Nephron progenitor cell (in vitro differentiated cells): Measurements from ENCODE around the gene PIK3R1.
A peak's percentile ranks its signal among the peaks of the same experiment; 100 is the strongest.

Source experiments
- DNase-seq: peaks from one replicate; pipeline ENCODE4 v3.0.0; 2021
- H3K27ac Mint-ChIP-seq: 2 replicates; pipeline ENCODE4 v1.8.0; 2021; ENCODE audit warnings: mild to moderate bottlenecking, moderate library complexity, mixed read lengths
- H3K27me3 Mint-ChIP-seq: 2 replicates; pipeline ENCODE4 v1.8.0; 2021; ENCODE audit warnings: mild to moderate bottlenecking, low read depth, mixed read lengths; ENCODE audit not compliant: poor library complexity
- H3K36me3 Mint-ChIP-seq: 2 replicates; pipeline ENCODE4 v1.8.0; 2021; ENCODE audit warnings: low read depth, mixed read lengths
- H3K4me1 Mint-ChIP-seq: 2 replicates; pipeline ENCODE4 v1.8.0; 2021; ENCODE audit warnings: mixed read lengths
- H3K4me3 Mint-ChIP-seq: 2 replicates; pipeline ENCODE4 v1.8.0; 2021; ENCODE audit warnings: mild to moderate bottlenecking, moderate library complexity, mixed read lengths
- H3K9me3 Mint-ChIP-seq: 2 replicates; pipeline ENCODE4 v1.8.0; 2021; ENCODE audit warnings: mild to moderate bottlenecking, moderate library complexity, mixed read lengths
- TF ChIP-seq, protein P1 (sequence below): fragments of 200-600 bp; sonication (generic); IDR thresholded peaks from 2 replicates; pipeline ENCODE4 v1.5.0; 2021; ENCODE audit warnings: antibody characterized with exemption

Gene PIK3R1

DNA sequence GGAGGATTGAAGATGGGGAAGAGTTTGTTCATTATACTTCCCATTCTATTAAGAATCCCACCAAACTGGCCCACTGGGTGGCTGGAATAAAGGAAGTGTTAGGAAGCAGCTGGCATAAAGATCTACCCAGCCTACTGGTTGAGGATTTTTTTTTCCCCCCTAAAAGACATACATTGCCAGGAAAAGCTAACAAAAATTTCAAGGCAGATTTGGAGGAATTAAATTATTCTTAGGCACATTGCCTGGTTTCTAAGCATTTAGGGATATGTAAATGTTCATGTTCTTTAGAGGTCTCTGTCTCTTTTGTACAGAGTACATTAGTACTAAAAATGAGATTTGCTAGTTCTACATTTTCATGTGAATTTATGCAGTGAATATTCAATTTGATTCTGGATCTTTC lies 8.3 kb downstream of the PIK3R1 start:
- peaks cover 9% of the 10 kb centered on the region for H3K9me3 Mint-ChIP-seq
- H3K36me3 Mint-ChIP-seq: peaks cover 77% of the 10 kb centered on the region
- no peak for DNase-seq
- H3K4me1 Mint-ChIP-seq: peaks cover 67% of the 10 kb centered on the region
- H3K27ac Mint-ChIP-seq: no peak overlapping the region
- no peaks in the 10 kb centered on the region for H3K27me3 Mint-ChIP-seq
- H3K4me3 Mint-ChIP-seq: no peak overlapping the region
- TF ChIP-seq, protein P1, sequence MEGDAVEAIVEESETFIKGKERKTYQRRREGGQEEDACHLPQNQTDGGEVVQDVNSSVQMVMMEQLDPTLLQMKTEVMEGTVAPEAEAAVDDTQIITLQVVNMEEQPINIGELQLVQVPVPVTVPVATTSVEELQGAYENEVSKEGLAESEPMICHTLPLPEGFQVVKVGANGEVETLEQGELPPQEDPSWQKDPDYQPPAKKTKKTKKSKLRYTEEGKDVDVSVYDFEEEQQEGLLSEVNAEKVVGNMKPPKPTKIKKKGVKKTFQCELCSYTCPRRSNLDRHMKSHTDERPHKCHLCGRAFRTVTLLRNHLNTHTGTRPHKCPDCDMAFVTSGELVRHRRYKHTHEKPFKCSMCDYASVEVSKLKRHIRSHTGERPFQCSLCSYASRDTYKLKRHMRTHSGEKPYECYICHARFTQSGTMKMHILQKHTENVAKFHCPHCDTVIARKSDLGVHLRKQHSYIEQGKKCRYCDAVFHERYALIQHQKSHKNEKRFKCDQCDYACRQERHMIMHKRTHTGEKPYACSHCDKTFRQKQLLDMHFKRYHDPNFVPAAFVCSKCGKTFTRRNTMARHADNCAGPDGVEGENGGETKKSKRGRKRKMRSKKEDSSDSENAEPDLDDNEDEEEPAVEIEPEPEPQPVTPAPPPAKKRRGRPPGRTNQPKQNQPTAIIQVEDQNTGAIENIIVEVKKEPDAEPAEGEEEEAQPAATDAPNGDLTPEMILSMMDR: no peak

DNA sequence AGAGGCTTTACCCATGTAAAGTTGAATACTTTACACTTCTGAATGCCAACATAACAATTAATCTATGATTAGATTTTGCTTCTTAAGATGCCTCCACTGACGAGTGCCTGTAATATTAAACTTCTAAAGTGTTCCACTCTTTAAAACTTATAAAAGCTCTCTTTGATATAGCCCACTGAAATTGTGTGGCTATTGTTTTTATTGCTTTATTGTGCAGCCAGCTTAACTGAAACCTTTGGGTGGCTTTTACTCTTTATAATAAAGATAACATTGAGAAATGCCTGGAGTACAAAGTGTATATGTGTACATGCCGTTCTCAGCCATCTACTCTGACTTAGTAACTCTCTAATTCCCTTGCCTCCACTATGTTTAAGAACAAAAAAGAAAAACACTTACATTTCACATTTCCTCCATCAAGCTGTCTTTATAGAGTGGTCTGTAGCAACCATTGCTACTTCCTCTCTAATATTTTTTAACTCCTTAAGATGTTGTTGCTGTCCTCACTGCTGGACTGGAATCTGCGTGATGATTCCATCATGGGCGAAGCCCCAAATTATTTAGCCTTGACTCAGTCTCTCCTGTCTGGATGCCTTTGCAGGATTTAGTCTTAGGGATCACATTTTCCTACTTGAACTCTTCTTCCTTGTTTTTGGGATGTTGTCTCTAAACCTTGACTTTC lies 9.1 kb downstream of the PIK3R1 start:
- no peak overlapping the region for H3K4me3 Mint-ChIP-seq
- H3K27ac Mint-ChIP-seq: no peak overlapping the region
- TF ChIP-seq, protein P1: no peak
- H3K36me3 Mint-ChIP-seq: peaks cover 77% of the 10 kb centered on the region
- H3K4me1 Mint-ChIP-seq: peaks cover 67% of the 10 kb centered on the region
- no peaks in the 10 kb centered on the region for H3K27me3 Mint-ChIP-seq
- H3K9me3 Mint-ChIP-seq: peaks cover 9% of the 10 kb centered on the region
- DNase-seq: no peak

DNA sequence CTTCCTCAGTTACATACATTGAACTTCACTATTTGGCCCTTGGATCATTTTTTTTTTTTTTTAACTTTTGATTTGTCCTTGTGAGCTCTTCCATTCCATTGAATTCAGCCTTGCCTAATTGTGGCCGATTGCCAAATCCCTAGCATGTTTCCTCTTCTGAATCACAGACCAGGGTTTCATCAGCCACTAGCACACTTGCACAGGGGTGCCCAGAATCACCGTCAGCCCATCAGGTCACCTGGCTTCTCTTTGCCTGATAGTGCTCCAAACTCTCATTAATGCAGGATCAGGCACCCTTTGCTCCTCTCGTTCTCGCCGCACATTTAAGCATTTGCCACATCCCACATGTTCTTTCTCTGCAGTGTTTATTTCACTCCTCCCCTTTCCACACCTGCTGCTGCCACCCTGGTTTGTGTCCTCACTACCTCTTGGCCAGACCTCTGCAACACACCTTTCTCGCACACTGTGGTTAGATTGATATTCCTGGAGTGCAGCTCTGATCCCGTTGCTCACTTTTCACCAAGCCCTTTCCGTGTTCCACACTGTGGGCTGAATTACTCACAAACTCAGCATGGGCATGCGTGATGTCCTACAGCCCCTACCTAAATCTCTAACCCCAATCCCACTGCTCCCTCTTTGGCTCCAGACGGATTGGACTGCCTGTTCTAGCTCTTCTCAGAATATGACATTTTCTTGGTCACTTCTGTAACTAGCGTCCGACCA lies 9.8 kb downstream of the PIK3R1 start:
- DNase-seq: no peak
- Mint-ChIP-seq H3K27ac (no peak overlapping the region), H3K27me3 (no peaks in the 10 kb centered on the region), H3K36me3 (peaks cover 76% of the 10 kb centered on the region), H3K4me3 (no peak overlapping the region), H3K4me1 (peaks cover 74% of the 10 kb centered on the region), H3K9me3 (peaks cover 8% of the 10 kb centered on the region)
- TF ChIP-seq, protein P1: no peak

DNA sequence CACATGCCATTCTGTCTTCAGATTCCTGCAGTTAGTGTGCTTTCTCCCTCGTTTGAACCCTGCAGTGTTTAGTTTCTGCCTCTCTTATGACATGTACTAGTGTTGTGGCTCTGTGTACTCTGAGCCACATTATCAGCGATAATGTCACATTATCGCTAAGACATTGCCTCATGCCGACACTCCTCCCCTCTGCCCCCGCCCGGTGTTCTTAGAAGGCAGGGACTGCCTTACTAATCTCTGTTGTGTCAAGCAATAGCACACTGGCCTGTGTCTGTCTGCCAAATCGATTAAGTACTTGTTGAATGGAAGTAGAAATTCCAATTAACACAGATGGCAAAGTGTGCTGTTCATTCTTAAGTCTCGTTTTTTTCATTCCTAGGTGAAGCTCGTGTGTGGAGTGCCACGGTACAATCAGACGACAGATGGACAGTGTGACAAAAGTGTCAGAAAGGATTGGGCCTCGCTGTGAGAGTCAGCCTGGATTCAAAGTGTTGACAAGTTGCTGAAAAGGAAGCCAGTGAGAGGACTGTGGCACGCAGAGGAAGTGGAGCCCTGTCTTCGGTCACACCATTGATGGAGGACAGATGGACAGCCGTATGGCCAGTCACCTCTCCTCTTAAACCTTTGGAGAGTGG lies 10.5 kb downstream of the PIK3R1 start:
- peaks cover 69% of the 10 kb centered on the region for H3K36me3 Mint-ChIP-seq
- H3K4me3 Mint-ChIP-seq: no peak overlapping the region
- TF ChIP-seq, protein P1: no peak

DNA sequence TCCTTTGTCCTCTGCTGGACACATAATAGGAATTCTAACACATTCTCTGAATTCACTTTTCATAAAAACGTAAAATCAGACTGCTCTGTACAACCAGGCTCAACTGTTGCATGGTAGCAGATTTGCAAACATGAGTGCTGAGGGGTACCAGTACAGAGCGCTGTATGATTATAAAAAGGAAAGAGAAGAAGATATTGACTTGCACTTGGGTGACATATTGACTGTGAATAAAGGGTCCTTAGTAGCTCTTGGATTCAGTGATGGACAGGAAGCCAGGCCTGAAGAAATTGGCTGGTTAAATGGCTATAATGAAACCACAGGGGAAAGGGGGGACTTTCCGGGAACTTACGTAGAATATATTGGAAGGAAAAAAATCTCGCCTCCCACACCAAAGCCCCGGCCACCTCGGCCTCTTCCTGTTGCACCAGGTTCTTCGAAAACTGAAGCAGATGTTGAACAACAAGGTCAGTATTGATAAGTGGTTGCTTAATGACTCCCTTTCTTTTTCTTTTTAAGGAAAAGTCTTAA lies 11.1 kb downstream of the PIK3R1 start:
- peaks cover under 1% of the 10 kb centered on the region for H3K9me3 Mint-ChIP-seq
- H3K4me3 Mint-ChIP-seq: no peak overlapping the region
- TF ChIP-seq, protein P1: no peak
- no peak for DNase-seq
- H3K4me1 Mint-ChIP-seq: peaks cover 86% of the 10 kb centered on the region
- no peak overlapping the region for H3K27ac Mint-ChIP-seq
- peaks cover 63% of the 10 kb centered on the region for H3K36me3 Mint-ChIP-seq
- no peaks in the 10 kb centered on the region for H3K27me3 Mint-ChIP-seq

More for the DNA sequence above, 10.5 kb downstream of the PIK3R1 start:
- no peak for DNase-seq
- peaks cover 5% of the 10 kb centered on the region for H3K9me3 Mint-ChIP-seq
- H3K4me1 Mint-ChIP-seq: peaks cover 81% of the 10 kb centered on the region
- no peaks in the 10 kb centered on the region for H3K27me3 Mint-ChIP-seq
- H3K27ac Mint-ChIP-seq: peak overlapping the region; percentile 18
